Endodermal cell (in vitro differentiated cells): ENCODE data around the gene C1QTNF9. TPM values are rescaled to one million over a fixed set of nuclear protein-coding genes. Genes with fewer than 3 reads are reported as not detected.

ENCODE experiments used
- DNase-seq: peaks from one replicate; pipeline ENCODE4 v3.0.0-alpha.2; 2017
- H3K27ac ChIP-seq: 2 replicates; pipeline ENCODE4 v1.5.1; 2013; ENCODE audit warnings: mild to moderate bottlenecking, low read depth, low read length, moderate library complexity
- H3K27me3 ChIP-seq: 2 replicates; pipeline ENCODE4 v1.6.1; 2013; ENCODE audit warnings: mild to moderate bottlenecking, low read length, moderate library complexity; ENCODE audit not compliant: insufficient read depth, control insufficient read depth, poor library complexity, severe bottlenecking
- H3K36me3 ChIP-seq: 2 replicates; pipeline ENCODE4 v1.7.0; 2013; ENCODE audit warnings: mild to moderate bottlenecking, low read length, moderate library complexity; ENCODE audit not compliant: control insufficient read depth, insufficient read depth
- H3K4me1 ChIP-seq: one replicate; pipeline ENCODE4 v1.7.0; 2013; ENCODE audit warnings: low read length; ENCODE audit not compliant: control insufficient read depth, insufficient read depth
- H3K4me3 ChIP-seq: 2 replicates; pipeline ENCODE4 v1.5.1; 2013; ENCODE audit warnings: mild to moderate bottlenecking, low read length, moderate library complexity
- H3K9ac ChIP-seq: 2 replicates; pipeline ENCODE4 v1.6.1; 2013; ENCODE audit warnings: mild to moderate bottlenecking, low read length, moderate library complexity; ENCODE audit not compliant: poor library complexity, severe bottlenecking; ENCODE audit errors: extremely low read depth
- H3K9me3 ChIP-seq: 2 replicates; pipeline ENCODE4 v1.6.1; 2013; ENCODE audit warnings: mild to moderate bottlenecking, low read length, moderate library complexity; ENCODE audit not compliant: control insufficient read depth
- H3K27ac Mint-ChIP-seq: 2 replicates; pipeline ENCODE4 v1.8.0; 2020; ENCODE audit warnings: mixed read lengths
- H3K27me3 Mint-ChIP-seq: 2 replicates; pipeline ENCODE4 v1.8.0; 2021; ENCODE audit warnings: mild to moderate bottlenecking, mixed read lengths; ENCODE audit not compliant: insufficient read depth
- H3K36me3 Mint-ChIP-seq: 2 replicates; pipeline ENCODE4 v1.8.0; 2020; ENCODE audit warnings: low read depth, mixed read lengths
- H3K4me1 Mint-ChIP-seq: 2 replicates; pipeline ENCODE4 v1.8.0; 2020; ENCODE audit warnings: mixed read lengths
- H3K4me3 Mint-ChIP-seq: 2 replicates; pipeline ENCODE4 v1.8.0; 2020; ENCODE audit warnings: mild to moderate bottlenecking, moderate library complexity, mixed read lengths
- H3K9me3 Mint-ChIP-seq: 2 replicates; pipeline ENCODE4 v1.8.0; 2020; ENCODE audit warnings: mild to moderate bottlenecking, mixed read lengths
- CTCF ChIP-seq: fragments of 200-600 bp; sonication (generic); conservative IDR thresholded peaks from 2 replicates; pipeline ENCODE4 v1.5.0; 2021; ENCODE audit warnings: antibody characterized with exemption, mild to moderate bottlenecking
- WGBS, 2 experiments: methylation state at CpG; one replicate each; pipeline versions ENCODE4 v1.1.5 to v1.1.7; 2013; ENCODE audit warnings: missing lambda C conversion rate in 2 of 2, mixed read lengths in 1 of 2; ENCODE audit not compliant: insufficient coverage in 1 of 2, insufficient read length in 1 of 2; 5-methylcytosine and 5-hydroxymethylcytosine counted together
- total RNA-seq, 2 donors: library from RNA; stranded (reverse); fragmentation: NEBNext Ultra II Directional in 1 of 2; extraction: Animal tissue kit (Norgen Biotek cat#: 25700) in 1 of 2; gene quantifications; 2 replicates in 1 of 2; 3 replicates in 1 of 2; pipeline ENCODE4 v1.2.1, GENCODE V29; 2021

The C1QTNF9 gene
- total RNA-seq, 2 donors from 2014 or later = not detected

GRCh38 chr13:24264976-24265375 is 44.4 kb upstream of the C1QTNF9 start:
- no peak overlapping the region for H3K4me3 Mint-ChIP-seq
- Histone ChIP-seq H3K9ac (no peak overlapping the region), H3K27ac (no peak overlapping the region), H3K4me3 (no peak overlapping the region), H3K9me3 (no peaks in the 10 kb centered on the region), H3K36me3 (no peaks in the 10 kb centered on the region), H3K4me1 (peaks cover 6% of the 10 kb centered on the region), H3K27me3 (no peaks in the 10 kb centered on the region)
- no peak for TF ChIP-seq CTCF
- no peak for DNase-seq
- 94 to 95% methylated on average over 8 of the region's 8 CpGs for WGBS, 2 experiments
- H3K4me1 Mint-ChIP-seq = peaks cover 6% of the 10 kb centered on the region
- no peak overlapping the region for H3K27ac Mint-ChIP-seq
- no peaks in the 10 kb centered on the region for H3K36me3 Mint-ChIP-seq
- H3K9me3 Mint-ChIP-seq = no peaks in the 10 kb centered on the region
- H3K27me3 Mint-ChIP-seq = no peaks in the 10 kb centered on the region

GRCh38 chr13:24265453-24265852 is 43.9 kb upstream of the C1QTNF9 start:
- Mint-ChIP-seq H3K36me3 (no peaks in the 10 kb centered on the region), H3K4me1 (peaks cover 6% of the 10 kb centered on the region), H3K27me3 (no peaks in the 10 kb centered on the region), H3K4me3 (no peak overlapping the region), H3K9me3 (no peaks in the 10 kb centered on the region), H3K27ac (no peak overlapping the region)
- Histone ChIP-seq H3K27me3 (no peaks in the 10 kb centered on the region), H3K36me3 (no peaks in the 10 kb centered on the region), H3K4me3 (no peak overlapping the region), H3K27ac (no peak overlapping the region), H3K9me3 (no peaks in the 10 kb centered on the region), H3K4me1 (peaks cover 6% of the 10 kb centered on the region), H3K9ac (no peak overlapping the region)
- WGBS, 2 experiments = 80 to 93% methylated on average over 1 to 3 of the region's 3 CpGs
- no peak for DNase-seq
- no peak for TF ChIP-seq CTCF

- H3K4me1 ChIP-seq = peaks cover 6% of the 10 kb centered on the region
- Mint-ChIP-seq H3K27me3 (no peaks in the 10 kb centered on the region), H3K27ac (no peak overlapping the region)
Measured at GRCh38 chr13:24267274-24267673, 42.1 kb upstream of the C1QTNF9 start.

More at GRCh38 chr13:24267274-24267673, 42.1 kb upstream of the C1QTNF9 start:
- Histone ChIP-seq H3K9me3 (no peaks in the 10 kb centered on the region), H3K36me3 (no peaks in the 10 kb centered on the region), H3K9ac (no peak overlapping the region), H3K27ac (no peak overlapping the region), H3K27me3 (no peaks in the 10 kb centered on the region), H3K4me3 (no peak overlapping the region)
- Mint-ChIP-seq H3K4me1 (peaks cover 9% of the 10 kb centered on the region), H3K9me3 (no peaks in the 10 kb centered on the region), H3K36me3 (no peaks in the 10 kb centered on the region), H3K4me3 (no peak overlapping the region)
- no peak for TF ChIP-seq CTCF
- no peak for DNase-seq
- WGBS, 2 experiments = 96 to 100% methylated on average over 2 to 3 of the region's 3 CpGs
